HG03520 (cell line): Measurements from ENCODE around the gene NHERF2.

Experiments
- ATAC-seq: cut with Tn5 transposase; IDR thresholded peaks from one replicate; pipeline ENCODE4 v1.9.1; 2021; ENCODE audit warnings: mild to moderate bottlenecking, moderate library complexity; ENCODE audit not compliant: unreplicated experiment

Gene NHERF2

DNA sequence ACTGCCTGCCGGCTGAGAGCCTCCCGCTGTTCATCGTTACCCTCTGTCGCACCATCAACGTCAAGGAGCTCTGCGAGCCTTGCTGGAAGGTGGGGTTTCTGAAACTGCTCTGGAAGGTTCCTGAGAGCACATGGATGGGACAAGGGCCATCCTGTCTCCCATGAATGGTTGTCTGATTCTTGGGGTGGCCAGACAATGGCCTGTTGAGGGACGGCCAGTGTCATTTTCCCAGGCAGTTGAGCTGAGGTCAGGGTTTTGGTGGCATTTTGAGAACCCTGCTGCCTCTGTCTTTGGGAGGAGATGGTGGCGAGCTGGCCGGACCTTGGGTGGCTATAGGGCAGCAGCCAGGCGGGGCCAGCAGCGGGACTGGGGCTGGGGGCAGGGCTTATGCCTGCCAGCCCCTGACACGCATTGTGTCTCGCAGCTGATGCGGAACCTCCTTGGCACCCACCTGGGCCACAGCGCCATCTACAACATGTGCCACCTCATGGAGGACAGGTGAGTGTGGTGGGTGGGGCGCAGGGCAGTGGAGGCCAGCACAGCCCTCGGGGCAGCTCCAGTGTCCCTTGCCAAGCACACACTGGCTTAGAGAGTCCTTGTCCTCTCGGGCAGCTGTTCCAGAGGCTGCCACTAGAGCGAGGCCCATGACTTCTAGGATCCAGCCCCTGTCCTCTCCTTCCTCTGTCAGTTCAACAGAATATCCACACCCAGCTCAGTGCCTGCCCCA, 30.1 kb downstream of the NHERF2 start:
- ATAC-seq: no peak

DNA sequence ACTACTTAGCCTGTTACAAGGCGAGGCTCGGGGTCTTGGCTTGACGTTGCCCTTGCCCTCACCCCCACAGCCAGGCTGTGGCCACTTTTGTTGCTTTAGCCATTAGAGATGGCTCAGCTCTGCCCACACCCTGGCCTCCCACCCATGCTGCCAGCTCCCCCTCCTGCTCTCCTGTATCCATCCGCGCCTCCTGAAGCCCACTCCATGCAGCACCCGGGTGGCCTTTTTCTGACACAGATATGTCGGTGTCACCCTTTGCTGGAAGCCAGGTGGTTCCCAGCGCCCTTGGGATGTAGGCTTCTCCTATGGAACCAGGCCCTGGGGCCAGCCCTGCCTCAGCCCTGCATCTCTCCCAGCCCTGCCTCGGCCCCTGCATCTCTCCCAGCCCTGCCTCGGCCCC, 30.7 kb downstream of the NHERF2 start:
- ATAC-seq: no peak

DNA sequence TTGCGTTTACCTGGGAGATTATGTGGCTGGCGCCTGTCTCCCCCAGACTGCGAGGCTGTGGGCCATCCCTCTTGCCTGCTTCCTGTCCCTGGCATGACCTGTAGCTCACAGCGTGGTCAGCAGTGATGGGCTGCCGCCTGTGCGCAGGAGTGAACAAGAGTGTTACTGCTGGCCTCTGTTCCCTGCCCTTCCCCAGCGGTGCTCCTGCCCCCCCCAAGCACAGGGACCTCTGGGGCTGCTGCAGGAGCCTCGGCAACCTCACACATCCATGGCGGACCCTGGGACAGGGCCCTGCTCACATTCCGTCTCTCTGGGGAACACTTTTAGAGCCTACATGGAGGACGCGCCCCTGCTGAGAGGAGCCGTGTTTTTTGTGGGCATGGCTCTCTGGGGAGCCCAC, 31.7 kb downstream of the NHERF2 start:
- ATAC-seq: no peak

DNA sequence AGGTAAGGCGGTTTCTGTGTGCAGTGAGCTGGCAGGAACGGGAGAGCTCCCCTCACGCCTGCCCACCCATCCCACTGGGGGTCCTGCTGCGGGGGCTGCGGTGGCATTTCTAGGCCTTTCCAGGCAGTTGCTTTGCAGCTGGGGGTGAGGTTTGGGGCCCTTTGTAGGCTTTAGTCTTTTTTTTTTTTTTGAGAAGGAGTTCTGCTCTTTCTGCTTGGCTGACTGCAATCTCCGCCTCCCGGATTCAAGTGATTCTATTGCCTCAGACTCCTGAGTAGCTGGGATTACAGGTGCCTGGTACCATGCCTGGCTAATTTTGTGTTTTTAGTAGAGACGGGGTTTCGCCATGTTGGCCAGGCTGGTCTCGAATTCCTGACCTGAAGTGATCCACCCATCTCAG, 32.2 kb downstream of the NHERF2 start:
- ATAC-seq: no peak

DNA sequence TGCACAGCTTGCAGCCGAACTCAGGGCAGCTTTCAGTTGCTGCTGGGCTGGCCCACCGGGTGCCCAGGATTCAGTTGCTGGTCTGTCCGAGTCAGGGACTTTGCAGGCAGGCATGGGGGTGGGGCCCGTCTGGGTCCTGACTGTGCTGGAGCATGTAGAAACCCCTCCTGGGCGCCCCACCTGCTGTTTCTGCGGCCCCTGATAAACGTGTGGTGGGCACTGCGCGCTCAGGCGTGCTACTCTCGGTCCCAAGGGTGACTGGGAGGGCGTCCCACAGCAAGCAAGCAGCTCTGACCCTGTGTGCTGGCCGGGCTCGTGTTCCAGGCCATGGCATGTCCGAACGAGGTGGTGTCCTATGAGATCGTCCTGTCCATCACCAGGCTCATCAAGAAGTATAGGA, 33.6 kb downstream of the NHERF2 start:
- ATAC-seq: no peak

DNA sequence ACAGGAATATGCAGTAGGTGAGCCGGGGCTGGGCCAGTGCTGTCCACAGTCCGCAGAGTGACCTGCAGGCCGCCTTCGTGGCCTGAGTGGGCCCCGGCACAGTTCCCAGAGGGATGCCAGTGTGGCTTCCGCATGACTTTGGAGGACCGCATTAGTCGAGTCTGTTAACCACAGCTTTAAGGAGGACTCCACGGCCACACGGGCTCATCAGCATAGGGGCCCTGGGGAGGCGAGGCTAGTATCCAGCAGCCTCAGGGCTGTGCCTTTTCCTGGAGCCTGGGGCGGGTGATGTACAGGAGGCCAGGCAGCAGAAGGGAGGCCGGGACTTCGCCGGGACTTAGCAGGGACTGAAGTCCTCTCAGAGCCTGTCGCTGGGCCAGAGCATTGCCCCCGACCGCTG, 34.3 kb downstream of the NHERF2 start:
- no peak for ATAC-seq

DNA sequence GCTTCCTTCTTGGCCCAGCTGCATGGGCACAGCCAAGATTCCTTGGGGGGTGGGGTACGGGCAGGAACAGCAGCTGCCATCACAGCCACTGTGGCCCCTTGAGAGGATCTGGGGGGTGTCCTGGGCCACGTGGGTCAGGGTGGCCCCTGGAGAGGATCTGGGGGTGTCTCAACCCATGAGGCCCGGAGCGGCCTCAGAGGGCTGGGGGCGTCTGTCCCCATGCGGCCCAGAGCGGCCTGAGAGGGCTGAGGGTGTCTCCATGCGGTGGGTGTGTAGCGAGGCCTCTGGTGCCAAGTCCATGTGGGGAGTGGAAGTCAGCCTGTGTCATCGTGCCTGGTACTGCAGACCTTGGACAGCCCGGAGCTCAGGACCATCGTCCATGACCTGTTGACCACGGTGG, 34.8 kb downstream of the NHERF2 start:
- no peak for ATAC-seq

DNA sequence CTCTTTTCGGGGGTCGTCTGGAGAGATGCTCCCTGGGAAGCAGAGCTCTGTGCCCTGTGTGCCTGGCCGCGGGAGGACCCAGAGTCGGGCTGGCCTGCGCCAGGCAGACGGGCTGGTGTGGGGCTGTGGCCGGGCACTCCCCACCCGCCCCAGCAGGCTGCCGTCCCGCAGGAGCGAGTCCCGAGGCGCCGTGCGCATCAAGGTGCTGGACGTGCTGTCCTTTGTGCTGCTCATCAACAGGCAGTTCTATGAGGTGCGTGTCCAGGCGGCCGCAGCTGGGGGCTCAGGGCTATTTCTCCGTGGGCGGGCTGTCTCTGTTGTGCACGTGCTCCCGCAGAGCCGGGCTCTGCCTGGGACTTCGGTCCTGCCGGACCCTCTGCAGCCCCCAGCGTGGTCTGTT, 36.1 kb downstream of the NHERF2 start:
- ATAC-seq: no peak

DNA sequence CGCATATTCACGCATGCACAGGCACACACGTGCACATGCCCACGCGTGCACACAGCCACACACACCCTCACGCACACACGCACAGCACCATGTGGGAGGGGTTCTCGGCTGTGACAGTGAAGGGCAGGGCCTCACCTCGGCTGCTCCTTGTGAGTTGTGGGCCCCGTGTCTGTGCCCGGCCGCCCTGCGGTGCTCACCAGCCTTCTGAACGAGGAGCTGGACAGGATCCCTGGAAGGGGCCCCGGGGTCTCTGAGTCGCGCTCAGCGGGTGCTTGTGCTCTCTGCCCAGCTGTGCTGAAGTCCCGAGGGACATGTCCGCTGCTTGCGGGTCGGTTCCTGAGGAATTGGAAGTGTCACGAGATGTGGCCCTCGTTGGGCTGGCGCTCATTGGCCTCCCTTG, 37.2 kb downstream of the NHERF2 start:
- no peak for ATAC-seq

DNA sequence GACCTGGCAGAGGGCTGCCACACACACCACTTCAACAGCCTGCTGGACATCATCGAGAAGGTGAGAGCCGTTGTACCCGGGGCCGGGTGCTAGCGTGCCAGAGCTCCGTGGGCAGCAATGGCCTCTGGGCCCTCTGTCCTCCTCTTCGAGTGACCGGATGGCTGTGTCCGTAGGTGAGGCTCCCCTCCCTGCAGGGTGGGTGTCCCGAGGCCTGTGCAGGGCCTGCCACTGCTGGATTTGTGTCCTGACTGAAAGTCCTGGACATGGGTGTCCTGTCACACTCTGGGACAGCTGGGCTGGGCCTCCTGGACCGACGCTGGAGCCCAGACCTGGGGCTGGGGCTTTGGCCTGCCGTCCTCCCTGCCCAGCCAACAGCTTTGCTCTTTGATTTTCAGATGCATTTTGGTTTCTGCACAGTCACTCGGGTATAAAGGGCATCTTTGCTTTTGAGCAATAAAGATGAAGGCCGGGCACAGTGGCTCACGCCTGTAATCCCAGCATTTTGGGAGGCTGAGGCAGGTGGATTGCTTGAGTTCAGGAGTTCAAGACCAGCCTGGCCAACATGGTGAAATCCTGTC, 37.8 kb downstream of the NHERF2 start:
- no peak for ATAC-seq

DNA sequence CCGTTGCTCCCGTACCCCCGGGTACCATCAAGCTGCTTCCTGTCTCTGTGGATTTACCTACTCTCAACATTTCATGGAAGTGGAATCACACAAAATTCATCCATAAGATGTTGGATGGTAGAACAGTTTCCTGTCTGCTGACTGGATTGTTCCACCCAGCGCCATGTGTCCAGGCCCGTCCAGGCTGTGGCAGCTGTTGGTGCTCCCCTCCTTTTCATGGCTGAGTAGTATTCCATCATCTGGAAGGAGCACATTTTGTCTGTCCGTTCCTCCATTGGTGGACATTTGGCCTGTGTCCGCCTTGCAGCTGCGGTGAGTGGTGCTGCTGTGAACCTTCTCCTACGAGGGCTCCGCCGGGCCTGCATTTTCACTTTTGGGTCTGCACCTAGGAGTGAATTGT, 39.4 kb downstream of the NHERF2 start:
- no peak for ATAC-seq

DNA sequence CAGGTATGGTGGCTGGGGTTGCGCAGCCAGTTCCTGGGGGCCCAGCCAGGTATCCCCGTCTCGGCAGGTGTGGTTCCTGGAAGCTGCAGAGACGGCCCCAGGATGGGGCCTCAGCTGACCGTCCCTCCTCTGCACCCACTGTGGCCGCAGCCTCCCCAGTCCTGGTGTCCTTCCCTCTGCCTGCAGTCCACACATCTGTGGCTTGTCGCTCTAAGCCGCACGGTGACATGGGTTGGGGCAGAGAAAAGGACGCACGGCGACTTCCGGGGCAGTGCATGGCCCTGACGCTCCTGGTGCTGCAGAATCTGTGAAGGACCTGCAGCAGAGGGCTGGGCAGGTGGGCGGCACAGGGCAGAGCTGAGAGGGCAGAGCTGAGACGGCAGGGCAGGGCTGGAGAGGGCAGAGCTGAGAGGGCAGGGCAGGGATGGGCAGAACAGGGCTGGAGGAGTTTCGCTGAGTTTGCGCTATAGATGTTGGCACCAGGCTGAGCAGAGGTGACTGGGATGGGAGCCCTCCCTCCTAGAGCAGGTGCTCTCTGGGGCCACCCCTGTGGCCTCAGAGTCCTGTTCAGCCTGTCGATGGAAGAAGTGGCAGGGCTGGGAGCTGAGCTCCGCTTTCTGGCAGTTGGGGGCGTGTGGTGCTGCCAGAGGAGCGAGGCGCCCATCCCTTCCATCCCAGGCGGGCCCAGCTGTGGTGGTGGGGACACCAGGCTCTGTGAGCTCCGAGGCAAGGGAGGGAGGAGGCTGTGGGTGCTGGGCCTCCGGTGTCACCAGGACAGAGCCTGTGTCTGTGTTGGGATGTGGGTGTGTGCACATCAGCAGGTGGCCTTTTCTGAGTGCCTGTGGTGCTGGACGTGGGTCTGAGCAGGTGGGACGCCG, 44.1 kb downstream of the NHERF2 start:
- no peak for ATAC-seq

DNA sequence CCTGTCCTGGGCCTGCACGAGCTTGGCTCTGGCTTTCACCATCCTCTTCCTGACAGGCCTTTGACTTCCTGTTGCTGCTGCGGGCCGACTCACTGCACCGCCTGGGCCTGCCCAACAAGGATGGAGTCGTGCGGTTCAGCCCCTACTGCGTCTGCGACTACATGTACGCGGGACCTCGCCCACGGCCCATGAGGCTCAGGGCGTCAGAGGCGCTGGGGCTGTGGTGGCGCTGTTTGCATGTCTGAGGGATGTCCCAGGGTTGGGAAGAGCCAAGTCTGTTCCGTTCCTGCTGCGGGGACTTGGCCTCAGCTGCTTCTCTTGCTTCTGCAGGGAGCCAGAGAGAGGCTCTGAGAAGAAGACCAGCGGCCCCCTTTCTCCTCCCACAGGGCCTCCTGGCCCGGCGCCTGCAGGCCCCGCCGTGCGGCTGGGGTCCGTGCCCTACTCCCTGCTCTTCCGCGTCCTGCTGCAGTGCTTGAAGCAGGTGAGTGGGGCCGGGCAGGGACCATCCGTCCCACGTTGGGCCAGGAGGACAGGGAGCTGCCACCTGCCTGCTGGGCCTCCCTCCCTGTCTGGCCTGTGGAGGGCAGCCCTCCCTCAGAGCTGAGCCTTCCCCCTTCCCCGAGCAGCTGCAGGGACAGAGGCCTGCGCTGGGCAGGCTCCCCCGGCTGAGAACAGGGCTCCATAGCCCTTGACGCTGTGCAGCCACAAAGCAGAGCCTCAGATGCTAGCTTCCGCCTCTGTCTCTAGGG, 44.9 kb downstream of the NHERF2 start:
- no peak for ATAC-seq

DNA sequence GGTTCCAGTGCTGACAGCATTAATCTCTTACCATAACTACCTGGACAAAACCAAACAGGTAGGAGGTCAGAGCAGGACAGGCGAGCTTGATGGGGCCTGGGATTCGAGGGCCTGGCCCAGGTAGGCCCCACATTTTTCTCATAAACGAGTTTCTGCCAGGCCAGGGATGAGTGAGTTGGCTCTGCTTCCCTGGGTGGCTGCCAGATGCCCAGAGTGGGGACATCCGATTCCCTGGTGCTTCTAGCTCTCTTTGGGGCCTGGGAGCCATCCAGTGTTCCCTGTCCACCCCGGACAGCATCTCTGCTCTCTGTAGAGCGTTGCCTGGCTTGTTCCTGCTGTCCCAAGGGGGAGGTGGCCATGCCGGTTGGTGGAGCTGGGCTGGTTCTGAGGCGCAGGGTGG, 46.2 kb downstream of the NHERF2 start:
- ATAC-seq: no peak

DNA sequence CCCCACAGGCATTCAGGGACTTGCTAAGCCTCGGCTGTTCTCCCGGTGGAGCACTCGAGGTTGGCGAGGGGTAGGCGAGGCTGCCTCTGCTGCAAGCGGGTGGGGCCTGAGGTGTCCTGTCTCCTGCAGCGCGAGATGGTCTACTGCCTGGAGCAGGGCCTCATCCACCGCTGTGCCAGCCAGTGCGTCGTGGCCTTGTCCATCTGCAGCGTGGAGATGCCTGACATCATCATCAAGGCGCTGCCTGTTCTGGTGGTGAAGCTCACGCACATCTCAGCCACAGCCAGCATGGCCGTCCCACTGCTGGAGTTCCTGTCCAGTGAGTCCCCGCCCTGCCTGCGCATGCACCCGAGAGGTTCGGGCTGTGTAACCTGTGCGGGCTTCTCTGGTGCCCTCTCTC, 47.4 kb downstream of the NHERF2 start:
- no peak for ATAC-seq

DNA sequence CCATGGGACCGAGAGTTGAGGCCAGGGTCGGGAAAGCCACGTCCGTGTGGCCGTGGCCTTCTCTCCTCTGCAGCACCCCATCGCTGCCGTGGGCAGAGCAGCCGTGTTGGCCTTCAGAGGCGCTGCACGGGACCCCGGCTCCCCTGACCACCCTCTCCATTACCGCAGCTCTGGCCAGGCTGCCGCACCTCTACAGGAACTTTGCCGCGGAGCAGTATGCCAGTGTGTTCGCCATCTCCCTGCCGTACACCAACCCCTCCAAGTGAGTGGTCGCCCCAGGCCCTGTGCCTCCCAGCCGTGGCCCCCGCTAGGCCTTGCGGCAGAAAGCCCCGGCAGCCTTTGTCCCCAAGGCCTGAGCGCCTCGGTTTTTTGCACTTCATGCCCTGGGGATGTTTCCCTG, 48.9 kb downstream of the NHERF2 start:
- ATAC-seq: no peak

DNA sequence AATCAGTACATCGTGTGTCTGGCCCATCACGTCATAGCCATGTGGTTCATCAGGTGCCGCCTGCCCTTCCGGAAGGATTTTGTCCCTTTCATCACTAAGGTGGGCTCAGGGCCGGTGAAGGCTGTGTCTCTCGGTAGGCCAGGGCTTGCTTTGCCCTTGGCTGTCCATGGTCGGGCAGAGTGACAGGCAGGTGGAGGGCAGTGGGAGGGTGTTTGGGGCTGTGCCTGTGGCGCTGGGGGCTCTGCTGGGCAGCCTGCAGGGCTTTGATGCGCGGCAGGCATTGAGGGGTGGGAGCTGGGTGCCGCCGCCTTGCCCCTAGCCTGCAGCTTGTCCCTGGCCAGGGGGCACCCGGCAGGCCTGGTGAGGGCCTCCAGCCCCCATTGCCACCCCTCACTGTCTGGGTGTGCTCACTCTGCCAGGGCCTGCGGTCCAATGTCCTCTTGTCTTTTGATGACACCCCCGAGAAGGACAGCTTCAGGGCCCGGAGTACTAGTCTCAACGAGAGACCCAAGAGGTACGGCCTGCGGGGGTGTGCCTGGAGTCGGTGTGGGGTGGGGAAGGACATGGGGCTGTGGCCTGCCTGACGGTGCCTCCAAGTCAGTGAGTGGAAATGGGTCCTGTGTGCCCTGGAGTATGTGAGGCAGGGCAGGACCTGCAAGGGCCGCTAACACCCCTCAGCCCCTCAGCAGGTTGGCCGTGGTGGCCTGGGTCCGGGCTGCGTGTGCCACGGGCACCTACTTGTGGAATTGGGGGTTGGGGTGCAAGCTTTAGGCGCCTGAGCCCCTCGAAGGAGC, 49.6 kb downstream of the NHERF2 start:
- no peak for ATAC-seq

DNA sequence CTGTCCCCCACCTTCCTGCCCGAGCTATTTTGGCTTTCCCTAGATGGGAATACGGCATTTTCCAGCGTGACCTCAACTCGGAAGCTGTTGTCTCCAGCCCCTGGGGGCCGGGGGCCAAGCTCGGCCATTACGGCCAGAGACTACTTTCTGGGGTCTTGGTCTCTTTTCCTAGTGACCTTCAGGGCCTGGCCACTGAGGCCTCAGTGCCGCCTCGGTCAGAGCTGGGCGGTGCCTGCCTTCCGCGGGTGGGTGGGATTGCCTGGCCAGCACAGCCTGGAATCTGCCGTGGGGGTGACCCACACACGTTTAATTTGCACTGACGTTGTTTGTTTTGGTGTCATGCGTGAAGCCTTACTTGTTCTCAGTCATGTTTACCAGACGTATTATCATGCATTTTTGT, 50.3 kb downstream of the NHERF2 start:
- no peak for ATAC-seq

DNA sequence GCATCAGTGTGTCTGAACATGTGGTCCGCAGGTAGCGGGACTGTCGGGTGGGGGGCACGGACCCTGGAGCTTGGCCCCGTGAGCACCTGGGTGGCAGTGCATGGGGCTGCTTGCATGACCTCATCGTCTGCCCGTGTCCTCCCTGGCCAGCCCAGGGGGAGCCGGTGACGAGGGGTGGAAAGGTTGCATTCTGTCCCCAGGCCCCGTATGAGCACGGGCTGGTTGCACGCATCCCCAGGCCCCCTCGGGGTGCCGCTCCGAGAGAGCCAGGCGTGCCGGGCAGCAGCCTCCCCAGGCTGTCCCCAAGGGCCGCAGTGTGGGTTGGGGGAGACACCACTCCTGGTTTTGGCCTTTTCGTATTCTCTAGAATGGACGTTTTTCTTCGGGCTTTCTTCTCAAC, 51.0 kb downstream of the NHERF2 start:
- ATAC-seq: no peak

DNA sequence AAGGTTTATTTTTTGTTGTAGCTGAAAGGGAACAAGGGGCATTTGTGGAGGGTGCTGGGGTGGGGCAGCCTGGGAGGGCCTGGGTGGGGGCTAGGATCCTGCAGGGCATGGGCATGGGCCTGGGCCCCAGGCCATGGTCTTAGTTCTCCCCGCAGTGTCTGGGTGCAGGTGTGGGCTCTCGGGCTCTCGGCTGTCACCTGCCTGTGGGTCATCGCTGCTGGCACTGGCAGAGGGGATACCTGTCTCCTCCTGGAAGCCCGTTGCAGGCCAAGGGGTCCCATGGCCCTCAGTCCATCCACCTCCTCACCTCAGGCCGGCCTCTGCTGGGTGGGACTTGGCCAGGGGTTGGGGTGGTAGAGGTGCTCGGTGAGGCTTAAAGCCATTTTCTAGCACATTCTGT, 51.4 kb downstream of the NHERF2 start:
- no peak for ATAC-seq

DNA sequence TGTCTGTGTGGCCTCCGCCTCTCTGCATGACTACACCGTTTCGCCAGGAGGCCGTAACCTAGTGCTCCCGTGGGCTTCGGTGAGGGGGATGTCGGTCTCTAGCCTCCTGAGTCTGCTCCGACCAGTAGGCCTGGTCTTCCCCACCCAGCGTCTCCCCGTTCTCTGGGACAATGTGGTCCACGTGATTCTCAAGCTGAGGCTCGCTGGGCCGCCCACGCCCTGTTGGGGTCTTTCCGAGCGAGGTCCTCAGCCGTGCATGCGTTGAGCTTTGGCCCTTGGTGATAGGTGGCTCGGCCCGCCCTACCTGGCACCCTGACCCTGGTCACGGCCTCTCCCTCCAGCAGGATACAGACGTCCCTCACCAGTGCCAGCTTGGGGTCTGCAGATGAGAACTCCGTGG, 52.0 kb downstream of the NHERF2 start:
- ATAC-seq: no peak
